ENCODE measurements around the gene UNC45B. TPM values are rescaled to one million over a fixed set of nuclear protein-coding genes. Genes with fewer than 3 reads are reported as not detected.
A peak's percentile ranks its signal among the peaks of the same experiment; 100 is the strongest.
"Not testable (repeated sequence)": the region's sequence is repeated elsewhere in the genome, so short reads cannot be mapped to it uniquely, and the experiment has no call there.

The UNC45B gene
- total RNA-seq, 2 experiments from 2014 or later = 0.11 to 0.20 TPM

DNA sequence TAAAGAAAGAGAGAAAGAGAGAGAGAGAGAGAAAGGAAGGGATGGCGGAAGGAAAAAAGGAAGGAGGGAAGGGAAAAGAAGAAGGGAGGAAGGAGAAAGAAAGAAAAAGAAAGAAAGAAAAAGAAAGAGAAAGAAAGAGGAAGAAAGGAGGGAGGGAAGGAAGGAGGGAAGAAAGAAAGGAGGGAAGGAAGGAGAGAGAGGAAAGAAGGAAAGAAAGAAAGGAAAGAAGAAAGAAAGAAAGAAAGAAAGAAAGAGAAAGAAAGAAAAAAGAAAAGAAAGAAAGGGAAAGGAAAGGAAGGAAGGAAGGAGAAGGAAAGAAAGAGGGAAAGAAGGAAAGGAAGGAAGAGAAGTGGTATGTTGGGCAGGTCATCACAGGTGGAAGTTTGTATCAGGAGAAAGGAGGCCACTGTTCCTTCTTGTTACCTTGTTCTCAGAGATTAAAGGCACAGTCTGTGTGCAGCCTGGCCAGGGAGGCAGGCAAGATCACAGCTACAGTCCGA is 27.3 kb downstream of the UNC45B start:
- ATAC-seq (ENCODE audit: poor library complexity) (no peak), DNase-seq (no peak)
- H3K9me3 Mint-ChIP-seq = no peaks in the 10 kb centered on the region
- Histone ChIP-seq H3K27me3 (ENCODE audit: control insufficient read depth in 1 of 2, insufficient read depth in 2 of 2, low read length in 2 of 2) (no peaks in the 10 kb centered on the region), H3K27ac (ENCODE audit: low read depth in 1 of 2, low read length in 2 of 2) (no peak overlapping the region), H3K4me1 (ENCODE audit: insufficient read depth, low read length) (peaks cover 55% of the 10 kb centered on the region), H3K4me3 (ENCODE audit: low read length) (no peak overlapping the region), H3K9me3 (ENCODE audit: control insufficient read depth in 1 of 2, insufficient read depth in 1 of 2, low read length in 2 of 2) (no peaks in the 10 kb centered on the region), H3K36me3 (ENCODE audit: insufficient read depth, low read length) (no peaks in the 10 kb centered on the region)
- H3K27ac Mint-ChIP-seq = peak overlapping the region; percentile 92
- TF ChIP-seq, protein P1, sequence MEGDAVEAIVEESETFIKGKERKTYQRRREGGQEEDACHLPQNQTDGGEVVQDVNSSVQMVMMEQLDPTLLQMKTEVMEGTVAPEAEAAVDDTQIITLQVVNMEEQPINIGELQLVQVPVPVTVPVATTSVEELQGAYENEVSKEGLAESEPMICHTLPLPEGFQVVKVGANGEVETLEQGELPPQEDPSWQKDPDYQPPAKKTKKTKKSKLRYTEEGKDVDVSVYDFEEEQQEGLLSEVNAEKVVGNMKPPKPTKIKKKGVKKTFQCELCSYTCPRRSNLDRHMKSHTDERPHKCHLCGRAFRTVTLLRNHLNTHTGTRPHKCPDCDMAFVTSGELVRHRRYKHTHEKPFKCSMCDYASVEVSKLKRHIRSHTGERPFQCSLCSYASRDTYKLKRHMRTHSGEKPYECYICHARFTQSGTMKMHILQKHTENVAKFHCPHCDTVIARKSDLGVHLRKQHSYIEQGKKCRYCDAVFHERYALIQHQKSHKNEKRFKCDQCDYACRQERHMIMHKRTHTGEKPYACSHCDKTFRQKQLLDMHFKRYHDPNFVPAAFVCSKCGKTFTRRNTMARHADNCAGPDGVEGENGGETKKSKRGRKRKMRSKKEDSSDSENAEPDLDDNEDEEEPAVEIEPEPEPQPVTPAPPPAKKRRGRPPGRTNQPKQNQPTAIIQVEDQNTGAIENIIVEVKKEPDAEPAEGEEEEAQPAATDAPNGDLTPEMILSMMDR (IDR thresholded peaks at IDR 0.05) = no peak
- no peaks in the 10 kb centered on the region for H3K27me3 Mint-ChIP-seq
- CTCF ChIA-PET = no interaction called here
- H3K4me3 Mint-ChIP-seq = no peak overlapping the region
- peaks cover 9% of the 10 kb centered on the region for H3K36me3 Mint-ChIP-seq (ENCODE audit: low read depth)
- peaks cover 84% of the 10 kb centered on the region for H3K4me1 Mint-ChIP-seq (ENCODE audit: low read depth)
- POLR2A ChIA-PET = interaction anchor here (0.7 to 5.6 kb wide), 5 partner anchors 39 to 92 kb away, joined by 3 to 56 read pairs (median 4); partner anchors contain the start of gene SLFN5
- intact Hi-C loops (cut with DNase I, micrococcal nuclease) = no loop called here

DNA sequence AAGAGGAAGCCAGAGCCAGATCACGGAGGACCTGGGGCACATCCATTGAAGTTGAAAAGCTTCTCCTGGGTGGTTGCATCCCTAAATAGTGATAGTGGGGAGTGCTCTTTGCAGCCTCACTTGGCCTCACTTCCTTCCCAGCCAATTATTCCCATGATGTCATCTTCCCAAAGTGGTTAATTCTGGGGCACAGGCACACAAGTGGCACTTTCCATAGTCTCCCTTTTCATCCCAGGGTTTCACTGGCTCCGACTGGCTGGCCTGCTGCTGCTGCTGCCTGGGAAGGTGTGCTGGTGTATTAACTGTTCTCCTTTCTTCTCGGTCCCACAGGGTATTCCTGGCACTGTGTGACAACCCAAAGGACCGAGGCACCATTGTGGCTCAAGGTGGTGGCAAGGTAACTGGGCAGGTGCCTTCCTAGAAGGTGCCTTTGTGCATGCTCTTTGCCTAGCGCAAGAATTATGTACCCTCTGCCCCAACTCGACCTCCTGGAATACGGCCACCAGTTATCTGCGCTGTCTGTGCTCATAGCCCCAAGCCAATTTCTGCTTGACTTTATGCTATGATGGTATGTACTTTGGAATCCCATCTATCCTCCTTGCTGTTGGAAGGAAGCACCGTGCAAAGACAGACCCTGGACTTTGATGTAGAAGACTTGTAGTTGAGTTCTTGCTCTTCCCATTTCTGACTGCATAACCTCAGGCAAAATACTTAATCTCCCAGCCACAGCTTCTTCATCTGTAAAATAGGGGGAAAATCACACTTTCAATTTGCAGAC is 28.2 kb downstream of the UNC45B start:
- Mint-ChIP-seq H3K9me3 (no peaks in the 10 kb centered on the region), H3K27me3 (no peaks in the 10 kb centered on the region), H3K36me3 (ENCODE audit: low read depth) (peaks cover 9% of the 10 kb centered on the region), H3K4me1 (ENCODE audit: low read depth) (peaks cover 93% of the 10 kb centered on the region), H3K27ac (peak overlapping the region; percentile 92), H3K4me3 (peak overlapping the region; percentile 43)
- ATAC-seq (ENCODE audit: poor library complexity) = no peak
- no peaks in the 10 kb centered on the region for H3K27me3 ChIP-seq (ENCODE audit: control insufficient read depth in 1 of 2, insufficient read depth in 2 of 2, low read length in 2 of 2)
- ChIA-PET POLR2A (interaction anchor here (0.7 to 5.6 kb wide), 5 partner anchors 14 to 198 kb away, joined by 3 to 56 read pairs (median 4); partner anchors contain the start of gene SLFN5), CTCF (no interaction called here)
- peaks cover 63% of the 10 kb centered on the region for H3K4me1 ChIP-seq (ENCODE audit: insufficient read depth, low read length)
- no peaks in the 10 kb centered on the region for H3K36me3 ChIP-seq (ENCODE audit: insufficient read depth, low read length)
- intact Hi-C loops (cut with DNase I, micrococcal nuclease) = loop anchor here in 1 of 2 experiments (2.0 kb wide), 1 partner anchor 37 kb away; no protein-coding TSS in a partner anchor
- no peaks in the 10 kb centered on the region for H3K9me3 ChIP-seq (ENCODE audit: control insufficient read depth in 1 of 2, insufficient read depth in 1 of 2, low read length in 2 of 2)
- no peak overlapping the region for H3K4me3 ChIP-seq (ENCODE audit: low read length)
- DNase-seq = no peak
- TF ChIP-seq, protein P1 (IDR thresholded peaks at IDR 0.05) = no peak
- H3K27ac ChIP-seq (ENCODE audit: low read depth in 1 of 2, low read length in 2 of 2) = no peak overlapping the region

DNA sequence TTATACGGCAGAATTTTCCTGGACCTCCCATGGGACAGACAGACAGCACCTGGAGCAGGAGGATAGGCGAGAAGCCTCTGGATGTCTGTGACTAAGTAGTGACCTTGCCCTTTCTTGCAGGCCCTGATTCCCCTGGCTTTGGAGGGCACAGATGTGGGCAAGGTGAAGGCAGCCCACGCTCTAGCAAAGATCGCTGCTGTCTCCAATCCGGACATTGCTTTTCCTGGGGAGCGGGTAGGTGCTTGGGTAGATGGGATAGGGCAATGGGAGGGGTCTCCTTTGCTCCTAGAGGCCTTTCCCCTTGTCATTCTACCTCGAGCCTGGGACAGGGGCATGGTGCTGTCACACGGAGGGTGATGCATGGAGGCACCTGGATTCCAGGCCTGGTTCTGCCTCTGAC is 29.3 kb downstream of the UNC45B start:
- Histone ChIP-seq H3K36me3 (ENCODE audit: insufficient read depth, low read length) (no peaks in the 10 kb centered on the region), H3K27ac (ENCODE audit: low read depth in 1 of 2, low read length in 2 of 2) (no peak overlapping the region), H3K27me3 (ENCODE audit: control insufficient read depth in 1 of 2, insufficient read depth in 2 of 2, low read length in 2 of 2) (no peaks in the 10 kb centered on the region), H3K4me1 (ENCODE audit: insufficient read depth, low read length) (peaks cover 61% of the 10 kb centered on the region), H3K9me3 (ENCODE audit: control insufficient read depth in 1 of 2, insufficient read depth in 1 of 2, low read length in 2 of 2) (no peaks in the 10 kb centered on the region), H3K4me3 (ENCODE audit: low read length) (no peak overlapping the region)
- H3K27ac Mint-ChIP-seq = peak overlapping the region; percentile 92
- peak overlapping the region; percentile 45 for H3K4me3 Mint-ChIP-seq
- ChIA-PET CTCF (no interaction called here), POLR2A (interaction anchor here (0.7 to 5.6 kb wide), 3 partner anchors 15 to 65 kb away, joined by 3 to 56 read pairs (median 11); partner anchors contain the start of gene SLFN5)
- H3K4me1 Mint-ChIP-seq (ENCODE audit: low read depth) = peaks cover 90% of the 10 kb centered on the region
- no peaks in the 10 kb centered on the region for H3K9me3 Mint-ChIP-seq
- peaks cover 9% of the 10 kb centered on the region for H3K36me3 Mint-ChIP-seq (ENCODE audit: low read depth)
- ATAC-seq (ENCODE audit: poor library complexity) (no peak), DNase-seq (peak in 1 of 14 experiments; percentile 20)
- intact Hi-C loops (cut with DNase I, micrococcal nuclease) = loop anchor here in 1 of 2 experiments (2.0 kb wide), 1 partner anchor 36 kb away; no protein-coding TSS in a partner anchor
- no peaks in the 10 kb centered on the region for H3K27me3 Mint-ChIP-seq
- TF ChIP-seq, protein P1 (IDR thresholded peaks at IDR 0.05) = no peak

DNA sequence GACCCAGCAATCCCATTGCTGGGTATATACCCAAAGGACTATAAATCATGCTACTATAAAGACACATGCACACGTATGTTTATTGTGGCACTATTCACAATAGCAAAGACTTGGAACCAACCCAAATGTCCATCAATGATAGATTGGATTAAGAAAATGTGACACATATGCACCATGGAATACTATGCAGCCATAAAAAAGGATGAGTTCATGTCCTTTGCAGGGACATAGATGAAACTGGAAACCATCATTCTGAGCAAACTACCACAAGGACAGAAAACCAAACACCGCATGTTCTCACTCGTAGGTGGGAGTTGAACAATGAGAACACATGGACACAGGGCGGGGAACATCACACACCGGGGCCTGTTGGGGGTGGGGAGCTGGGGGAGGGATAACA is 31.8 kb downstream of the UNC45B start:
- intact Hi-C loops (cut with DNase I, micrococcal nuclease); H3K4me3 Mint-ChIP-seq: not testable (repeated sequence)
- H3K4me1 Mint-ChIP-seq (ENCODE audit: low read depth) = peaks cover 91% of the 10 kb centered on the region

More for the DNA sequence above, 31.8 kb downstream of the UNC45B start:
- H3K27me3 Mint-ChIP-seq; H3K36me3 ChIP-seq (ENCODE audit: insufficient read depth, low read length); ATAC-seq (ENCODE audit: poor library complexity); H3K36me3 Mint-ChIP-seq (ENCODE audit: low read depth); H3K9me3 Mint-ChIP-seq; H3K9me3 ChIP-seq (ENCODE audit: control insufficient read depth in 1 of 2, insufficient read depth in 1 of 2, low read length in 2 of 2); H3K4me3 ChIP-seq (ENCODE audit: low read length); DNase-seq; H3K27ac ChIP-seq (ENCODE audit: low read depth in 1 of 2, low read length in 2 of 2); CTCF ChIA-PET; H3K27me3 ChIP-seq (ENCODE audit: control insufficient read depth in 1 of 2, insufficient read depth in 2 of 2, low read length in 2 of 2): not testable (repeated sequence)
- POLR2A ChIA-PET = interaction anchor here (1.9 to 5.6 kb wide), 3 partner anchors 34 to 63 kb away, joined by 7 to 56 read pairs (median 11); partner anchors contain the start of gene SLFN5
- peaks cover 44% of the 10 kb centered on the region for H3K4me1 ChIP-seq (ENCODE audit: insufficient read depth, low read length)
- H3K27ac Mint-ChIP-seq = peak overlapping the region; percentile 92
